ENCODE data around the gene RND3.

The RND3 gene

GRCh38 chr2:150472511-150472899, 15.0 kb downstream of the RND3 start:
- CTCF ChIA-PET, result interaction anchor here (0.6 kb wide), 1 partner anchor 767 kb away, joined by 3 read pairs; no protein-coding TSS in a partner anchor
- H3K4me1 ChIP-seq (ENCODE audit: control insufficient read depth, insufficient read depth, low read length), result peaks cover 2% of the 10 kb centered on the region

GRCh38 chr2:150471813-150472510, 15.5 kb downstream of the RND3 start:
- ChIA-PET POLR2A (no interaction called here), CTCF (interaction anchor here (0.6 kb wide), 1 partner anchor 767 kb away, joined by 3 read pairs; no protein-coding TSS in a partner anchor)
- TF ChIP-seq, protein P1, sequence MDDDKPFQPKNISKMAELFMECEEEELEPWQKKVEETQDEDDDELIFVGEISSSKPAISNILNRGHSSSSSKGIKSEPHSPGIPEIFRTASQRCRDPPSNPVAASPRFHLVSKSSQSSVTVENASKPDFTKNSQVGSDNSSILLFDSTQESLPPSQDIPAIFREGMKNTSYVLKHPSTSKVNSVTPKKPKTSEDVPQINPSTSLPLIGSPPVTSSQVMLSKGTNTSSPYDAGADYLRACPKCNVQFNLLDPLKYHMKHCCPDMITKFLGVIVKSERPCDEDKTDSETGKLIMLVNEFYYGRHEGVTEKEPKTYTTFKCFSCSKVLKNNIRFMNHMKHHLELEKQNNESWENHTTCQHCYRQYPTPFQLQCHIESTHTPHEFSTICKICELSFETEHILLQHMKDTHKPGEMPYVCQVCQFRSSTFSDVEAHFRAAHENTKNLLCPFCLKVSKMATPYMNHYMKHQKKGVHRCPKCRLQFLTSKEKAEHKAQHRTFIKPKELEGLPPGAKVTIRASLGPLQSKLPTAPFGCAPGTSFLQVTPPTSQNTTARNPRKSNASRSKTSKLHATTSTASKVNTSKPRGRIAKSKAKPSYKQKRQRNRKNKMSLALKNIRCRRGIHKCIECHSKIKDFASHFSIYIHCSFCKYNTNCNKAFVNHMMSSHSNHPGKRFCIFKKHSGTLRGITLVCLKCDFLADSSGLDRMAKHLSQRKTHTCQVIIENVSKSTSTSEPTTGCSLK (tag by site-specific recombination; IDR thresholded peaks at IDR 0.05), result no peak
- no peak for TF ChIP-seq ZNF404 (tag by site-specific recombination; IDR thresholded peaks at IDR 0.05)
- no peak for TF ChIP-seq ZNF624 (tag by site-specific recombination; IDR thresholded peaks at IDR 0.05)
- H3K4me1 ChIP-seq (ENCODE audit: control insufficient read depth, insufficient read depth, low read length), result no peaks in the 10 kb centered on the region
- H3K4me3 ChIP-seq (ENCODE audit: low read depth, low read length), result no peak overlapping the region
- no peaks in the 10 kb centered on the region for H3K9me3 ChIP-seq (ENCODE audit: control insufficient read depth, insufficient read depth, low read depth, low read length)
- peaks cover 43 to 90% of the 10 kb centered on the region in 2 experiments; a peak in 2 of 3 replicates for H3K36me3 ChIP-seq (ENCODE audit: control insufficient read depth in 2 of 2, insufficient read depth in 1 of 2, low read length in 2 of 2)
- H3K27ac ChIP-seq (ENCODE audit: extremely low read depth, low read depth, low read length), result no peak overlapping the region

More at GRCh38 chr2:150472511-150472899, 15.0 kb downstream of the RND3 start:
- TF ChIP-seq ZFHX2 (tag by site-specific recombination; conservative IDR thresholded peaks at IDR 0.05) (no peak), ZNF248 (tag by site-specific recombination; IDR thresholded peaks at IDR 0.05) (no peak)
- TF ChIP-seq, protein P2, sequence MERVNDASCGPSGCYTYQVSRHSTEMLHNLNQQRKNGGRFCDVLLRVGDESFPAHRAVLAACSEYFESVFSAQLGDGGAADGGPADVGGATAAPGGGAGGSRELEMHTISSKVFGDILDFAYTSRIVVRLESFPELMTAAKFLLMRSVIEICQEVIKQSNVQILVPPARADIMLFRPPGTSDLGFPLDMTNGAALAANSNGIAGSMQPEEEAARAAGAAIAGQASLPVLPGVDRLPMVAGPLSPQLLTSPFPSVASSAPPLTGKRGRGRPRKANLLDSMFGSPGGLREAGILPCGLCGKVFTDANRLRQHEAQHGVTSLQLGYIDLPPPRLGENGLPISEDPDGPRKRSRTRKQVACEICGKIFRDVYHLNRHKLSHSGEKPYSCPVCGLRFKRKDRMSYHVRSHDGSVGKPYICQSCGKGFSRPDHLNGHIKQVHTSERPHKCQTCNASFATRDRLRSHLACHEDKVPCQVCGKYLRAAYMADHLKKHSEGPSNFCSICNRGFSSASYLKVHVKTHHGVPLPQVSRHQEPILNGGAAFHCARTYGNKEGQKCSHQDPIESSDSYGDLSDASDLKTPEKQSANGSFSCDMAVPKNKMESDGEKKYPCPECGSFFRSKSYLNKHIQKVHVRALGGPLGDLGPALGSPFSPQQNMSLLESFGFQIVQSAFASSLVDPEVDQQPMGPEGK (tag by site-specific recombination; IDR thresholded peaks at IDR 0.05), result no peak
- H3K9me3 ChIP-seq (ENCODE audit: control insufficient read depth, insufficient read depth, low read depth, low read length), result no peaks in the 10 kb centered on the region
- no peak overlapping the region for H3K4me3 ChIP-seq (ENCODE audit: low read depth, low read length)
- POLR2A ChIA-PET, result no interaction called here
- H3K36me3 ChIP-seq (ENCODE audit: control insufficient read depth in 2 of 2, insufficient read depth in 1 of 2, low read length in 2 of 2), result peaks cover 43 to 91% of the 10 kb centered on the region in 2 experiments; a peak in 2 of 3 replicates
- no peak overlapping the region for H3K27ac ChIP-seq (ENCODE audit: extremely low read depth, low read depth, low read length)

GRCh38 chr2:150470435-150470834, 17.0 kb downstream of the RND3 start:
- no peak overlapping the region for H3K4me3 ChIP-seq (ENCODE audit: low read depth, low read length)
- ChIA-PET CTCF (interaction anchor here (0.6 kb wide), 1 partner anchor 130 kb away, joined by 3 read pairs; no protein-coding TSS in a partner anchor), POLR2A (interaction anchor here (0.7 kb wide), 1 partner anchor 10 kb away, joined by 3 read pairs; no protein-coding TSS in a partner anchor)
- peaks cover 43 to 77% of the 10 kb centered on the region in 2 experiments; a peak in 2 of 3 replicates for H3K36me3 ChIP-seq (ENCODE audit: control insufficient read depth in 2 of 2, insufficient read depth in 1 of 2, low read length in 2 of 2)
- no peak overlapping the region for H3K27ac ChIP-seq (ENCODE audit: extremely low read depth, low read depth, low read length)
- no peaks in the 10 kb centered on the region for H3K9me3 ChIP-seq (ENCODE audit: control insufficient read depth, insufficient read depth, low read depth, low read length)
- H3K4me1 ChIP-seq (ENCODE audit: control insufficient read depth, insufficient read depth, low read length), result no peaks in the 10 kb centered on the region
- TF ChIP-seq ZNF19 (tag by site-specific recombination; IDR thresholded peaks at IDR 0.05; ENCODE audit: low read depth) (no peak), ZNF777 (tag by site-specific recombination; IDR thresholded peaks at IDR 0.05; ENCODE audit: borderline replicate concordance) (no peak), ZNF660 (tag by site-specific recombination; IDR thresholded peaks at IDR 0.05) (no peak), ZNF37A (tag by site-specific recombination; IDR thresholded peaks at IDR 0.05) (no peak), ZNF148 (tag by site-specific recombination; IDR thresholded peaks at IDR 0.05; ENCODE audit: borderline replicate concordance) (no peak), ZNF521 (tag by site-specific recombination; IDR thresholded peaks at IDR 0.05) (no peak), ZNF394 (tag by site-specific recombination; IDR thresholded peaks at IDR 0.05; ENCODE audit: borderline replicate concordance) (no peak), ZNF645 (tag by site-specific recombination; IDR thresholded peaks at IDR 0.05) (no peak), ATF2 (tag by site-specific recombination; IDR thresholded peaks at IDR 0.05; ENCODE audit: low read depth) (no peak), ZNF76 (tag by site-specific recombination; IDR thresholded peaks at IDR 0.05; ENCODE audit: borderline replicate concordance, low read depth) (no peak), ZNF529 (tag by site-specific recombination; IDR thresholded peaks at IDR 0.05; ENCODE audit: insufficient replicate concordance) (no peak)
- TF ChIP-seq, protein P1 (tag by site-specific recombination; IDR thresholded peaks at IDR 0.05), result no peak
